Stimulated activated CD4-positive, alpha-beta T cell treated with anti-CD3 and anti-CD28 coated beads, Interleukin-4, amount 100 ng/mL, for 4 hours (primary cell): ENCODE data around the gene SEC31B.
A peak's percentile ranks its signal among the peaks of the same experiment; 100 is the strongest.

ENCODE experiments used
- DNase-seq, 2 experiments: peaks; one replicate each; pipeline ENCODE4 v3.0.0-alpha.2; 2020

SEC31B gene

DNA sequence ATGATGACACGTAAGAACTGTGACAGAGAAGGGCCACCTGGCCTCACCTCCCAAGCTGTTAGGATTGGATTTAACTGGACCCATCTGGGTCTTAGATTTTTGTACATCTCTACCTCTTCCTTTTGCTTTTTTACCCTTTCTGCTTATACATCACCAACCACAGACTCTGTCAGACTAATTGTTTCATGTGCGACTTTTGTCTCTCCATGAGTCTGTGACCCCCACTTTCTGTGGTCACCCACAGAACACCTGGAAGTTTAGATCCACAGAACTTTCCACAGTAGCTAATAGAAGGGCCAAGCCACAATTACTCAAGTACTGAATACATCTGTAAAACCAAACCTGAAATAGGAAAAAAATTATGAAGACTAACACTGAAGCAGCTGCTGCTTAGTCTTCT is 23.1 kb downstream of the SEC31B start:
- no peak for DNase-seq

GRCh38 chr10:100490531-100490930 is 29.1 kb downstream of the SEC31B start:
- DNase-seq: no peak

DNA sequence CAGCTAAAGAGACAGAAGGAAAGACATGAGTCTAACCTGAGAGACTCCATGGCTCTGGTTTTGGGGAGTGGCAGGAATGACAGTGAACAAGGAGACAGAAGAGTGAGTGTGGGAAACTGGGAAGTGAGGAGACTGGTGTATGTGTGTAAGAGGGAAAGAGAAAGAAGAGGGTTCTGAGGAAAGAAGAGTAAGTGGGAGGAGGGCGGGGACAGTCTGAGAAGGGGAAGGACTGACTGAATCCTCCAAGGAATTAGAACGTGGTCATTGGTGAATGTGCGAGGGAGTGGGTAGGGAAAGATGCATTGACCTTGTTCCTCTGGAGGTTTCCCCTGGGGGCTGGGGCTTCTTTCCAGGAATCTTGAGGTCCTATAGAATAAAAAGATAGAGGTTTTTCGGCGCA is 30.3 kb downstream of the SEC31B start:
- no peak for DNase-seq

DNA sequence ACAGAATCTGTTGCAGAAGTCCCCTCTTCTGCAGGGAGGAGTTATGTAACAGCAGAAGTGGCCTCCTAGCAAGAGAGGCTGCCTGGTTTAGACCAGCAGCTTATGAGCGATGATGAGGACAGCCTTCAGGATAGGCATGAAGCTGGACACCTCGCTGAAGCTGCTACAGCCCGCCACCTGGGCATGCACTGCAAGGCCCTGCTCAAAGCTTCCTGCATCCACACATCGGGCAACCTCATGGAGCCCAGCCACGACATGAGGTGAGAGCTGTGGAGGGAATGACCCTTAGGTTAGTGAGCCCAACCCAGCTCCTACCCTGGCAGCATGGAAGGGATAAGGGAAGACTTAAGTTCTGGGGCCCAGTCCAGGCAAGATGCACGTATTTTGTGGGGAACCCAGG is 32.1 kb downstream of the SEC31B start:
- DNase-seq: no peak

DNA sequence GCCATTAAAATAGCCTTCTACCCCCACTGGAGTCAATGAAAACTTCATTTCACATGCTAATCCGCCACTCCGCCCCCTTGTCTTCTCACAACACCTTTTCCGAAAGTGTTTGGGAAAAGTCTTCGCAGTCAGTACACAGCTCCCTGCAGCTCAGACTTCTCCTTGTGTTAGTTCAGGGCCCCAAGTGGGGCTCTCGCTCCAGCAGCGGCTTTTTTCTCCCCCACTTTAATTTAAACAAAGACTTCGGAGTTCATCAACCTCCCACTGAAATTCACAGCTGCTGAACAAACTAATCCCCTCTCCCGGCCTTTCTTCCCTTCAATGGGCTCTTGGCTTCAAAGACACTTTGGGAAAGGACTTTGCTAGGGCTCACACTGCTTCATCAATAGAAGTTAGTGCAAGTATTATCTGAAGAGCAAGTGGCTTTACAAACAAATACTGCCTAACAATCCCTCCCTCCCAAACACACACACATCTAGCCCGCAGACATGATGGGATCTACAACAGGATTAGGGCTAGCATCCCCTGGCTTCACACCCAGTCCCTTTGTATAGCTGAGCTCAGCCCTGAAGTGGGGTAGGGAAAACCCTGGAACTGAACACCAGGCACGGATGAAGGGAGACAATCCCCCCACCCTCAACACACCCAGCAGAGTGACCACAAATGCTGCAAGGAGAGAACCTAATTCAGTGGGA is 33.7 kb downstream of the SEC31B start:
- DNase-seq: no peak

DNA sequence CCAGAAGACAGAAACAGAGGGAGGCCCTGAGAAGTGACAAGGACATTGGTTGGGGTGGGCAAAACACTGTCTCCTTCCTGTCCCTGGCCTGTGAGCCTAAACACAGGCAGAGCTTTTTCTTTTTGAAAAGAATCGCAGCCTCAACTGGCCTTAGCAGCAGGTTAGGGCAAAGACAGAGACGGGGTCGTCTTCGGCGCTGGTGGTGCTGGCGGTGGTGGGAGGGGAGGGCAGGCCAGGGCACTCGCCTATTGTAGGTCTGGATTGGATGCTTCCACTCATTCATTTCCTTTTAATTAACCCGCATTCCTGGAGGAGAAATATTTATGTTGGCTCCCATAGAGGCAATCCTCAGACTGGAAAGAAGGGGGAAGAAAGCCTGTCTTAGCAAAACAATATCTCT is 34.3 kb downstream of the SEC31B start:
- DNase-seq: no peak

DNA sequence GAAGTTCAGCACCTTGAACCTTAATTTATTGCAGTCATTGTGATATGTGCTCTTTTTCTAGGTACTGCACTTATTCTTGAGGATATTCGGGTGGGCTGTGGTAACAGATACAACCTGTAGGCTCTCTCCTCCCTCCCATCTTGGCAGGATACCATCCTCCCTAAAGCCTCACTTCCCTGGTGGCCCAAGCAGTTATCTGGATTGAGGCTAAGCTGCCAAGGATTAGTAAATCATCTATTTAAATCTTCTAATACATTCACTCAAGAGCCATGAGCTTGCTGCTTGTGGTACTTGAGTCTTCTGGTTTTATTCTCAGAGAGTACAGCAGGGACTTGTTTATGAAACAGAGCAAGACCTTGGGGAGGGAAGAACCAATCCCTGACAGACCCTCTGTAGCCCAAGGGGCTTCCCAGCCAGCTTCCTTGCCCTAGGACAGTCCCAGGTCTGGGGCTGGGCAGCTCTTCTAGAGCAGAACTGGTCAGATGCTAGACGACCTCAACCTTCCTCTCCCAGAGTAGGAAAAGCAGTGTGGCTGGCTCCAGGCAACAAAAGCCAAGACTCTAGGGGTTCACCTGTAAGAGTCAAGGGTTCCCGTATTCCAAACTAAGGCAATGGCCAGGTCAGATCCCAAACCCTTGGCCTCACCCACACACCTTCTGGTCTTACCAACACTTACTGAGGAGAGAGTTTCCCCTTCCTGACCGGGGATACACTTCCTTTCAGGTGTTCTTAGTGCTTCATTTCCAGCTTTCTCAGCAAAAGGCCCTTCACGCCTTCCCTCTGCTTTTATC is 35.6 kb downstream of the SEC31B start:
- DNase-seq: no peak

- no peak for DNase-seq
Measured at GRCh38 chr10:100482834-100483185, 36.9 kb downstream of the SEC31B start.

GRCh38 chr10:100482181-100482833 is 37.4 kb downstream of the SEC31B start:
- DNase-seq: peak; percentile 40 to 57

DNA sequence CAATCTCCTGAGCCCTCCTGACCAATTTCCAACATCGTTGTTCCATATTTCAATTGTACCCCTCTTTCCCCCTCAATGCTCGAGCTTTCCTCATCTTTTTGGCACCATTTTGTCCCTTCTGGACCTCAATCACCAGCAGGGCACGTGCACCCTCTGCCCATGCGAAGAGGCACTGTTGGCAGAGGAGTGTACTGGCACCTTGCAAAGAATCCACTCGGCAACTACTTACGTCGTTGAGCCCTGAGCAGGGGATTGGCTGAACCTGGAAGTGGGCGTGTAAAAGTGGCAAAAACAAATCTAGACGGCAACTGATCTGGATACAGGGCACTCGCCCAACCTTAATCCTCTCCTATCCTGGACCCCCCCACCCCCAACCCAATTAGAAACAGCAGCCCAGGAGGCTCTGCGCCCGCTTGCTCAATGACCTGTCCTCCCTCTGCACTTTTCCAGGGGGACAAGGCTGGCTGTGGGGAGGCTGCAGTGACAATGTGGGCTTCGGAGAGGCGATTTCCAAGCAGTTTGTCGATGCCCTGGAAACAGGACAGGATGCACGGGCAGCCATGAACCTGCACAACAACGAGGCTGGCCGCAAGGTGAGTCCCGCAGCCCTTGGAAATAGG is 38.1 kb downstream of the SEC31B start:
- peak; percentile 81 to 86 for DNase-seq

- DNase-seq: no peak
Measured at GRCh38 chr10:100480002-100480401, 39.7 kb downstream of the SEC31B start.

- DNase-seq: no peak
Measured at GRCh38 chr10:100479037-100479436, 40.6 kb downstream of the SEC31B start.

DNA sequence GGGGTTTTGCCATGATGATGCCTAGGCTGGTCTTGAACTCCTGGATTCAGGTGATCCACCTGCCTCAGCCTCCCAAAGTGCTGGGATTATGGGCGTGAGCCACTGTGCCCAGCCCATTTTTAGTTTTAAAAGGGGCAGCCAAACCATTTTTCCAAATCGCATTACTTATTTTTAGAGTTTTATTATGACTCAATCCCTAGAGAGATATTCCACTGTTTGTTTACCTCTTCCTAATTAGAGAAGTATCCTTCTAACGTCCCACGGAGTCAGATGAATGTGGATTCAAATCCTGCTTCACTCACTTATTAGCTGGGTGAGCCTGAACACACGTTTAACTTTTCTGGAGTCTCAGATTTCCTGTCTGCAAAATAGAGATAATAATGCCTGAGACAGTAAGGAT is 41.7 kb downstream of the SEC31B start:
- no peak for DNase-seq

- DNase-seq: no peak
Measured at GRCh38 chr10:100470367-100470766, 49.3 kb downstream of the SEC31B start.

- no peak for DNase-seq
Measured at GRCh38 chr10:100469756-100470155, 49.9 kb downstream of the SEC31B start.

- DNase-seq: no peak
Measured at GRCh38 chr10:100468978-100469377, 50.7 kb downstream of the SEC31B start.

- no peak for DNase-seq
Measured at GRCh38 chr10:100468322-100468721, 51.3 kb downstream of the SEC31B start.

- DNase-seq: no peak
Measured at GRCh38 chr10:100462709-100463108, 57.0 kb downstream of the SEC31B start, which contains the start of gene WNT8B. WNT8B (plus strand) TSS chr10:100463009; CDS start chr10:100463169, 160 bp downstream.

GRCh38 chr10:100448951-100449350 is 70.7 kb downstream of the SEC31B start:
- DNase-seq: no peak

DNA sequence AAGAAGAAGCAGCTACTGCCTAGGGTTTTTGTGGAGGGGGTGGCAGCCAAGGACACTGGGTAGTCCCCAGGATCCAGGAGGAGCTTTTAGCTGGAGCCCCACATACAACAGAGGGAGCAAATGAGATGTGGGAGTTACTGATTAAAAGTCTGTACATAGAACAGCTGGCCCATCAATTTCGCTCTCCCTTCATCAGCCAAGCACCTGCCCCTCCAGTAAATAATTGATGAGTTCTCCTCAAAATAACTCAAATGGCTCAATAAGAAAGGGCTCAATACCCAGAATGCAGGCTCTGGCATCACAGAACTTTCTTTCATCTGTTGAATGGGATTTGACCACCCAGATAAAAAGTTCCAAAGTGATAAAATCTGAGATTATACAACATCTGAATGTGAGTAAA is 72.0 kb downstream of the SEC31B start:
- no peak for DNase-seq

DNA sequence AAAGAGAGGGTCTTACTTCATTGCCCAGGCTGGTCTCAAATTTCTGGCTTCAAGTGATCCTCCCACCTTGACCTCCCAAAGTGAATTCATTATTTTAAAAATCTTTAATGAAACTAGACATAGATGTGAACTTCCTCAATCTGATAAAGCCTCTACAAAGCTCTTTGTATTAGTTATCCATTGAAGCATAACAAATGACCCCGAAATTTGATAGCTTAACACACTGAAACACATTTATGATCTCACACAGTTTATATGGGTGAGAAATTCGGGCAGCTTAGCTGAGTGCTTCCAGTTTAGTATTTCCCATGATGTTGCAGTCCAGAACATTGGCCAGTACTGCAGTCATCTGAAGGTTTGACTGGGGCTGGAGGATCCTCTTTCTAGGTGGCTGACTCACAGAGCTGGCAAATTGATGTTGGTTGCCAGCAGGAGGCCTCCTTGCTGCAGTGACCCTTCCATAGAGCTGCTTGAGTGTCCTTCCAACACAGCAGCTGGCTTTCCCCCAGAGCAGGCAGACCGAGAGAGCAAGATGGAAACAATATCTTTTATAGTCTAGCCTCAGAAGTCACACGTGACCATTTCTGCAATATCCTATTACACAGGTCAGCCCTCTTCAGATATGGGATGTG is 73.4 kb downstream of the SEC31B start:
- DNase-seq: no peak

DNA sequence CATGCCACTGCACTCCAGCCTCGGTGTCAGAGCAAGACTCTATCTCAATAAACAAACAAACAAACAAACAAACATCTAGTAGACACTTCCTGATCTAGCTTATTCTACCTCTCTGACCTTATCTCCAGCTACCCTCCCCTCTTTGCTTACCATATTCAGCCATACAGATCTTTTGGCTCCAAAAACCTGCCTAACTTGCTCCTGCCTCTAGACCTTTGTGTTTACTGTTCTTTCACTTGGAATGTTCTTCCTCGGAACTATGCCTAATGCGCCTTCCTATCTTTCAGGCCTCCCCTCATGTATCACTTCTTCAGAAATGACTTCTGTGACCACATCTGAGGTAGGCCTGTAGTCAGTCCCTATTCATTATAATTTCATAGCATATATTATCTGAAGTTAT is 77.1 kb downstream of the SEC31B start:
- no peak for DNase-seq
